ENCODE data around the gene CPN2.
A peak's percentile ranks its signal among the peaks of the same experiment; 100 is the strongest.

The CPN2 gene

DNA sequence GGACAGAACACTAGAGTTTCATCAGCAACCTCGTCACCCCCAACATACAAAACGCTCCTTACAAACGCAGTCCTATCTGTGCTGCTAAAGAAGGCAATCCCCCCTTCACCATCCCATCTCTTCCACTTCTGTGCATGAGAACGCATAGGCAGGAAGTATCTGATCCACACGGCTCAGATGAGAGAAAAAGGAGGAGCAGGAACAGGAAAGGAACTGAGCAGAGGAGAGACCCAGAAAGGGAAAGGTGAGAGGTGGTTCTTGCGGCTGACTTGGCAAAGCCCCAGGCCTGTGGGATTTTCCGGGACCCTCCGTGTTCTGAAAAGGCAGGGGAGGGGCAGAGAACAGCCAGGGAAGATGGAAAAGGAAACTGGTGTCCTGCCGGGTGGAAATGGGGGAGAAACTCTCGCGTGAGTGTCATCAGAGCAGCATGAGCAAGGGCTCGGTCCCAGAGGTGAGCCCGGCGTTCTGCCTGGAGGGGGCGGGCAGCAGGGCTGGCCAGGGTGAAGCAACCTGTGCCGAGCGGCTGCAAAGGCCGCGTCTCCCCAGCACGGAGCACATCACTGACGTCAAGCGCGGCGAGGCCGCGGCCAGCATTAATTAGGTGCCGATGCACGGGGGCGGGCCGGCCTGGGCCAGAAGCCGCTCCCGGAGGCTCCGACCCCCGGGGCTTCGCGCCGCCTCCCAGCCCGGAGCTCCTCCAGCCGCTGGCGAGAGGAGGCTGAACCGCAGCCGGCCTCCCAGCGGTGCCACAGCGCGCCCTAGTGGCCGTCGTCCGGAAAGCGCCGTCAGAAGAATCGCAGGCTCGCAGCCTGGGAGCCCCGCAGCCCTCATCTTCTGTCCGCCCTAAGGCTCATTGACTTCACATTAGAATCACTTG lies 35.8 kb downstream of the CPN2 start:
- DNase-seq (ENCODE audit: low read depth in 3 of 3, low spot score in 1 of 3): peak; percentile 43 to 86 (median 69)

DNA sequence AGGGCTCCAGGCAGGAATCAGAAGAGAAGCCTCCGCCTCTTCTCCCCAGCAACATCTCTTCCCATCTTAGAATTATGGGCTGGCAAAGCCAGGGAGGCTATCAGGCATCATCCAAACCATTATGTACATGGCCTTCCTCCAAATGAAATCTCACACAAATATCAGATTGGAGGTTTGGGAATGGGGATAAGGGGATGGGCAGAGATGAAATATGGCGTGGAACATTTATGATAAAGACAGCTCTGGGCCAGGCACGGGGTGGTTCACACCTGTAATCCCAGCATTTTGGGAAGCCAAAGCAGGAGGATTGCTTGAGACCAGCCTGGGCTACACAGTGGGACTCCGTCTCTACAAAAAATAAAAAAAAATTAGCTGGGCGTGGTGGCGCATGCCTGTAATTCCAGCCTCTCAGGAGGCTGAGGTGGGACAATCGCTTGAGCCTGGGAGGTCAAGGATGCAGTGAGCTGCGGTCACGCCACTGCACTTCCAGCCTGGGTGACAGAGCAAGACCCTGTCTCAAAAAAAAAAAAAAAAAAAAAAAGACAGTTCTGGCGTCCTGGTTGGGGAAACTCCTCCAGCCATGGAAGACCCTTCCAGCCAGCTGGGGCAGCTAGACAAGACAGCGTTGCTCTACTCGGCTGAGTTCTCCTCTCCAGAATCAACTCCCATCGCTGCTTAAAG lies 36.6 kb downstream of the CPN2 start:
- no peak for DNase-seq (ENCODE audit: low read depth in 3 of 3, low spot score in 1 of 3)

DNA sequence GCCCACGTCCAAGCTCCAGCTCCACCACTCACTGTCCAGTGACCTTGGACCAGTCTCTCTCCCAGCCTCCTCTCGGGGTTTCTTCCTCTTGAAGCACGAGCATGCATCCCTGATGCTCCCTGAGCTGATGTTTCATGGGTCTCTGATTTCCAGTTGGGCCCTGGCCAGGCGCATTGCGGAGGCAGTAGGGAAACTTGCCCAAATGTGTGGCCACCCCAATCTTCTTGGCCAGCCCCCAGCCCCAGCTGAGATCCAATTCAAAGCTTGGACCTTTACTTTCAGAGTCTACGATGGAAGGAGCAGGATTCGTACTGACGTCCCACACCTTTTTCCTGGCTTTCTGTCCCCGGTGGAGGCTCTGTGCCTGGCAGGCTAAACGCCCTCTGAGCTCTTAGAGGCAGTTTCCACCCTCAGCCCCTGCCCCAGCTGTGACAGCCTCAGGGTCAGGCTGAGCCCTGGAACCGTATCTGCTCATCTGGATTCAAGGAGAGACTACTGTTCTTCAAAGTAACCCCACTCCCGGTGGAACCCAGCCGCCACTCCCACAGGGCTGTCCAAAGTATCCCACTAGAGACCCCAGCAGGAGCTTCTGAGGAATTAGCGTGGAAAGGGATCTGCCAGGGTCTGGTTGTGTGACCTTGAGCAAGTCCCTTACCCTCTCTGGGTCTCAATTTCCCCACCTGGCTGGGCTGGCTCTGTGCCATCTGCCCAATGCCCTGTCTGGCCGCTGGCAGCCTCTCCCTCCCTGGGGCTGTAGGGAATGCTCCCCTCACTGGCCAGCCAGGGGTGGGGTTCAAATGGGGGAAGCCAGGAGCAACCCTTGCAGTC lies 37.4 kb downstream of the CPN2 start:
- DNase-seq (ENCODE audit: low read depth in 3 of 3, low spot score in 1 of 3): no peak

DNA sequence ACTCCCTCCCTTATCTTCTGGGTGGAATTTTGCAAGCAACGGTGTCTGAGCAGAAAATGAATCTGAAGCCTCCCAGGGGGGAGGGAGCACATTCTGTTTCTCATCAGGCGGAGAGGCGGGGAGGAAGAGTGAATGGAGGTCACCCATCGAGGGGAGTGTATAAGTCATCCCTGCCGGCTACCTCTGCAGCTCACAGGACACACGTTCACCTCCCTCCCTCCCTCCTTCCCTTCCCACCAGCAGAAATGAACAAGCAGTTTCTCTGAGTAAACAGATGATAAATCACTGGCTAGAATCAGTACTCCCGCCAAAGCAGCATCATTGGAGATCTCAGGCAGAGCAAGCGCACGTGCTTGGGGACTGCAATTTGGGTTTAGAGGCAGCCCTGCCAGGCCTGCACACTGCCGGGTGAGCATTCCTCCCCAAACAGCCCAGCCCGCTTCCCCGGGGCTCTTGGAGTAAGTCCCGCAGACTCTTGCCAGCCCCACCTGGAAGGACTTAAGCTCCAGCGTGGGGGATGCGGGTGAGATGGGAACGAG lies 38.3 kb downstream of the CPN2 start:
- DNase-seq (ENCODE audit: low read depth in 3 of 3, low spot score in 1 of 3): no peak

DNA sequence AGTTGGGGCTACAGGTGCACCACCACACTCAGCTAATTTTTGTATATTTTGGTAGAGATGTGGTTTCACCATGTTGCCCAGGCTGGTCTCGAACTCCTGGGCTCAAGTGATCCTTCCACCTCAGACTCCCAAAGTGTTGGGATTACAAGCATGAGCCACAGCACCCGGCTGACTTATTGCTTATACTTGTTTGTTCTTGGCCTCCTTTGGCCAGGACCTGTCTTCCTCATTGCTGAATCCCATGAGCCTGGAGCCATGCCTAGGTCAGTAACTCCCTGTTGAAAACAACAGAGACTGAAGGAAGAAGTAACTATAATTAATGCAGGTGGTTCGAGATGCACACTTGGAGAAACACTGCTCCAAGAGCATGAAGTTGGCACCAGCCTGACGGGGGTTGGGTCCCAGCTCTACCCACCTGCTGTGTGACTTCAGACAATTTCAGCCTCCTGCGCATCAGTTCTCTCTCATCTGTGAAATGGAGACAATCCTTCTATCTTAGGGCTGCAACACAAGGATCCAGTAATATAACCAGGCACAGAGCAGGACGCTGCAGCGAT lies 38.9 kb downstream of the CPN2 start:
- DNase-seq (ENCODE audit: low read depth in 3 of 3, low spot score in 1 of 3): no peak

DNA sequence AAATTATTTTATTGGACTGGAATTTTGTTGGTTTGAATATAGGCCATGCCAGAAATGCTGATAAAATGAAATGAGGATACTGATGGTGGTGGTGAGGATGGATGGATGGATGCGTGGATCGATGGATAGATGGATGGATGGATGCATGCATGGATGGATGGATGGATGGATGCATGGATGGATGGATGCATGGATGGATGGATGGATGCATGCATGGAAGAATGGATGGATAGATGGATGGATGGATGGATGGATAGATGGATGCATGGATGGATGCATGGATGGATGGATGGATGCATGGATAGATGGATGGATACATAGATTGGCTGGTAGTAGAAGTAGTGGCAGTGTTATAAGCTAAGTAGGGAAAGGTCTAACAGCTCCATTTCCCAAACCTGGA lies 40.1 kb downstream of the CPN2 start:
- DNase-seq (ENCODE audit: low read depth in 3 of 3, low spot score in 1 of 3): no peak

DNA sequence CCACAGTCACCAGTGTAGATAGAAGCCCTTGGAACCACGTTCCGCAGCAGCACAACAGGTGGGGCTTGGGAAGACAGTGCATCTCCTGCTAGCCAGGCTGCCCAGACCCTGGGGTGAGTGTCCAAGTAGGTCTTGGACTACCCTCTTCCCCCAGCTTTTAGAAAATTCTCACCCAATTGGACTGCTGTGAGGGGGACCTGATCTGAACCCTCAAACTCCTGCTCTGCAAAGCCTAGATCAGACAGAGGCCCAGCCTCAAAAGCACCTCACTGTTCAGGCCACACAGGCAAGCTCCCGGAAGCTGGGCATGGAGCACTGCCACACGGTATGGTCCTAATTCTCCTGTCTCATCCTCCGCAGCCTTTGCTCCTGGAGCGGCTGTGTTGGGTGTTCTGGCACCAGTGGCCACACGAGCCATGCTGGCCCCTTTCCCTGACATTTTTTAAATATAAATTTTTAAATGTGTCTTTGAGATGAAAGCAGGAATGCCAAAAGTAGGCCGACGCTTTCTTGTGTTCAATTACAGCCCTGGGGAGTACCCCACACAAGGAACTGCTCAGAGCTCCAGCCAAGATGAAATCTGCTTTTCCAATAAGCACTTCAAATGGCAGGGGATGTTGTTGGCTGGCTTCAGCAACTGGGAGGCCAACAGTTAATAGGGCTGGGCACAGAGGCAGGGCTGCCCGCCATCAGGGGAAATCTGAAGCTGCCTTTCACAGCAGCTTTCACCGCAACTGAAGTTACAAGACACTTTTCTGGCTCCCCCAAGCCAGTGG lies 40.9 kb downstream of the CPN2 start:
- DNase-seq (ENCODE audit: low read depth in 3 of 3, low spot score in 1 of 3): no peak

DNA sequence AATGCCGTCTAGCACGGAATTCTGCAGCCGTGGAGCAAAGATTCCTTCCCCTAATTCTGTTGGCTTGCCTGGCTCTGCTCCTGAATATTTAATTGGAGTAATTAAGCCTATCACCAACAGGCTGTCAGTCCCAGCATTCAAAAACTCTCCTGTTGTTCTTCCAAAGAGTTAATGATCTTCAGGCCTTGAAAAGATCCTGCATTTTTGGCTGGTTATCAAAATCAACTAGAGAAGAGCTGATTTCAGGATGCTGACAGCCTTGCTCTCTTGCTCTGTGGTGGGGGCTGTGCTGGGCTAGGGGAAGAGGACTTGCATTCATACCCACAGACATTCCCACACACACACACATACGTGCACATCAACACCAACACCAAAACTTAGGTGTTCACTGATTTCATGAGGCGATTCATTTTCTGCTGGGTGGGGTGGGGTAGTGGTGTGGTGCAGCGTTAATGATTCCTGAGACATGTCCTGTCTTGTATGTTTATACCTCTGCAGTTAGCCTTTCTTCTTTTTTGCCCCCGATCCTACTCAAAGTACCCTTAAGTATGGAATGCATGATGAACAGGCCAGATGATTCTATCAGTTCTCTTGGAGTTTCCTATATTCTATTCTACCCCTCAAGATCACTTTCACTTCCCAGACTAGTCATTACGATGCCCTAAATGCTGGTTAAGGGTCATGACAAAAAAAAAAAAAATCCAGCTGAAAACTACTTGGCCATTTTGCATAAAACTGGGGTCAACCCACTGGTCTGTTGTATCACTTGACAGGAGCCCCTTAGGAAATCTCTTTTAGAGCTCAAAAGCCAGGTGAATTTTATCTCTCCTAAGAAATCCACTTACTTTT lies 42.3 kb downstream of the CPN2 start:
- DNase-seq (ENCODE audit: low read depth in 3 of 3, low spot score in 1 of 3): no peak

DNA sequence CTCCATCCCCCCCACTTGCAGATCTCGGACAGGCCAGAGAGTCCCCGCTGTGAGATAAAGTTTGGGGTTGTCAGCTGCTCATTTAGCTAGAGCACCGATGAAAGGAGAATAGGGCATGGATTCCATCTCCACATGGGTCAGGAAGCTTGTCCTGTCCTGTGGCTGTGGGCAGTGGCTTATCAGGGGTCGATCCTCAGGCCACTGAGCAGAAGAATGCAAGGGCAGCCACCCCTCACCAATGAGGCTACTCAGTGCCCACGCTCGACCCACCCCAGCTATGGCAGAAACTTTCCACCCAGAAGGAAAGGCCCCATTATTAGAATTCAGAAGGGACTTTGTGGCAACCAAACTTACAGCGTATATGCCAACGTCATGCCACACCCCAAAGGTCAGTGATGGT lies 43.3 kb downstream of the CPN2 start:
- no peak for DNase-seq (ENCODE audit: low read depth in 3 of 3, low spot score in 1 of 3)

DNA sequence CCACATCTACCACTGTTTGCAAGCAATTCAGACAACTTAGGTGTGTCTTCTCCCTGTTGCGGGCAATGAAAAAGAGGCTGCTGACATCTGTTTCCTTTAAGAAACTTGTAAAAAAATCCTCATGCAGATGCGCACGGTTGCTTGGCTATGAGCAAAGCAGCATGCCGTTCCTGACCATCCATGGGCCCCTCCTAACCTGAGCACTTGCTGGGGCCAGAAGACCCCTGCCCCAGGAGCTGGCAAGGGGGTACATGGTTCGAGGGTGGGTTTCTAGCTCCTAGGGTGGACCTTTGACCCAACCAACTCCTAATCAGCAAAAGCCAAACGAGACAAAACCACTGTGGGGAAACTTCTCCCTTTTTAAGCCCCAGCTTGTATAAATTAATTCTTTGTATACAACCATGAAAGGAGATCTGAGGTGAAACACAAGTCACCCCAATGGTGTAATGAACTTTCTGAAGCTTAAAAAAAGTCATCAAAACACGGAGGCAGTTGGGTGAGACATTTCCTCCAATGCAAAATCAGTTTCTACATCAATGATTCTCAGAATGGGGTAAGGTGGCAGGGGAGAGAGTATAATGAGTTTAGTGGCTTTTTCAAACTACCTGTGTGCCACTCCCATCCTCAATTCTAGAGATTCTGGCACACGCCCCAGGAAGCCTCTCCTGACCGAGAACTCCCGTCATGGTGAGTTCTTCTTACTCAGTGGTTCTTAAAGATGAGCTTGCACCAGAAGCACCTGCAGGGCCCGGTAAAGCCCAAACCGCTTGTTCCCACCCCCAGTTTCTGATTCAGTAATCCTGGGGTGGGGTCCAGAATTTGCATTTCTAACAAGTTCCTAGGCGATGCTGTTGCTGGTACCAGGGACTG lies 44.1 kb downstream of the CPN2 start:
- DNase-seq (ENCODE audit: low read depth in 3 of 3, low spot score in 1 of 3): no peak

DNA sequence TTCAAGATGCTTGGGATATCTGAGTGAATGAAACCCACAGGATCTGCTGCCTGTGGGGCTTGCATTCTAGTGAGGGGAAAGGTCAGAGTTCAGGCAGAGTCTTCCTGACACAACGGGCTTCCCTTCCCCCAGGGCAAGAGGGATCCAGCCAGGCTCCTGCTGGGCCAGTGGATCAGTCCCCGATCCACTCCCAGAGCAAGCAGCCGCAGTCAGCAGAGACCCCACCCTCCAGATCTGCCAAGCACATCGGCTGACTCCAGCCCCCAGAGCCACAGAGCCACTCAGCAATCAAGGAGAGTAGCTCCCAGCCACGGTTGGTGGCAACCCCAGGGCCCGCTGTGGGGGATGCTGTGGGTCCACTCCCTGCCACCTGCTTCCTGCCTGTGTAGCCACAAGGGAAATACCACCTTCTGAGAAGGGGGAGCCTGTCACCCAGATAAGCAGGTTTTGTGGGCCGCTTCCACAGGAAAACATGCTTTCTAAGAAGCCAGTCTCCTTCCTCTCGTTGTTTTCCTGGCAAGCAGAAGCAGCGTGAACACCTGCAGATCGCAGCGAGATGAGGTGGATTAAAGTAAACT lies 44.9 kb downstream of the CPN2 start:
- peak in 1 of 3 donors; percentile 7 for DNase-seq (ENCODE audit: low read depth in 3 of 3, low spot score in 1 of 3)

DNA sequence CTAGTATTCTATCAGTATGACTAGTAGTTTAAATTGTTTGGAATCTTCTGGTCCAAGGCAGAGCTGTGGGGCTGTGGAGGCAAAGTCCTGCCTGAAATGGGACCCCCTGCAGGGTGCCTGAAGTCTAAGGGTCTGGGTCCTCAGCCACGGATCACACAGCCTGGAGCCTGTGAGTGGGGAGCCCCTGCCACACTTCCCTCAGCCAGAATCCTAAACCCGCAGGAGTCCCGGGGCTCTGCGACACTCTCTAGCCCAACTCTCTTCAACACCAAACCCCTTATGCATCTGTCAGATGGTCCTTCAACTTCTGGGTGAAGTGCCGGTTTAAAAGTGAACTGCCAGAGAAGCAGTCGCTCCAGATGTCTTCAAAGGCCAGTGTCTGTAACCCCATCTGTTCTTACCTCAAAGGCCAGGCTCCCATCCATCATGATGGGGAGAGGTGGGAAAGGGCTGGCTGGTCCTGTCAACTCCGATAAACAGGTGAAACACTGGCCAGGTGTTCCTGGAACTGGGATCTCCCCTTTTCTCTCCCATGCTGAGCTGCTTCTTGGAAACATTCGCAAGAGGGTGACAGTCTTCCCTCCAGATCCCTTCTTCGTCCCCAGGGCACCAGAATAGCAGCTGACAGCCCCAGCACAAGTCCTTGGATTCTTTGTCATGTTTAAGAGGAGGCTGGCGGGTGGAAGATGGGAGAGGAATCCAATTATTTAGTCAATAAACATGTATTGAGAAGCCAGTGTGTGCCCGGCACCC lies 45.6 kb downstream of the CPN2 start:
- no peak for DNase-seq (ENCODE audit: low read depth in 3 of 3, low spot score in 1 of 3)

DNA sequence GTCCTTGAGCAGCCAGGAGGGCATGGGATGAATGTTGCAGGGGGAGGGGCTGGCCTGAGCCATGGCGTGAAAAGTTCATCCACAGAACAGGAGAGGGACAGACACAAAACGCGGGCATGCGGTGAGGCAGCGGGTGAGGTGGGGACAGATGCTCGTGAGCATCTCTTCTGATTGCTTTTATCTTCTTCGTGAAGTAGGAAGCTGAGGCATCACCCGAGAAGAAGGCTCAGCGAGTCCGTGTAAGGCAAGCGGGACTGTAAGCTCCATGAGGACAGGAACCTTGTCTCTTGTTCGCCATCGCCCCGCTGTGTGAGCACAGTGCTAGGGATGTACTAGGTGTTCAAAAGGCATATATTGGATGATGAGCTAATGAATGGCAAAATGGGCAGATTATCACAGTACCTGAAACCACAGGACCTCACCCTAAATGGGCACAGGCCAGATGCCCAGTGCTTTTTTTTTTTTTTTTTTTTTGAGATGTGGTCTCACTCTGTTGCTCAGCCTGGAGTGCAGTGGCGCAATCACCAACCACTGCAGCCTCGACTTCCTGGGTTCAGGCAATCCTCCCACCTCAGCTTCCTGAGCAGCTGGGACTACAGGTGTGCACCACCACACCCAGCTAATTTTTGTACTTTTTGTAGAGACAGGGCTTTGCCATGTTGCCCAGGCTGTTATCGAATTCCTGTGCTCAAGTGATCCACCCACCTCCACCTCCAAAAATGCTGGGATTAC lies 46.8 kb downstream of the CPN2 start:
- no peak for DNase-seq (ENCODE audit: low read depth in 3 of 3, low spot score in 1 of 3)

DNA sequence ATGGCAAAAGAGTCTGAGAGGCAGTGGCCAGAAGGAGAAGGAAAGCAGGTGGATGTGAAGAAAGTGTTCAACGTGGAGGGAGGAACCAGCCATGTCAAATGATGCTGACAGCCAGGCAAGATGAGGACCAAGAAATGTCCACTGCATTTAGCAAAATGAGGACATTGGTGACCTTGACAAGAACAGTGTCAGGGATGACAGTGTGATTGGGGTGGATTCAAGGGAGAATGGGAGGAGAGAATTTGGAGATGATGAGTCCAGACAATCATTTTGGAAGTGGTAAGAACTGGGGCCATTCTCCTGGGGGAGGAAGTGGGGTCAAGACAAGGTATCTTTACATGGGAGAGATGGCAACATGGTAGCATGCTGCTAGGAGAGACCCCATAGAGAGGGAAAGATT lies 47.4 kb downstream of the CPN2 start:
- DNase-seq (ENCODE audit: low read depth in 3 of 3, low spot score in 1 of 3): no peak

DNA sequence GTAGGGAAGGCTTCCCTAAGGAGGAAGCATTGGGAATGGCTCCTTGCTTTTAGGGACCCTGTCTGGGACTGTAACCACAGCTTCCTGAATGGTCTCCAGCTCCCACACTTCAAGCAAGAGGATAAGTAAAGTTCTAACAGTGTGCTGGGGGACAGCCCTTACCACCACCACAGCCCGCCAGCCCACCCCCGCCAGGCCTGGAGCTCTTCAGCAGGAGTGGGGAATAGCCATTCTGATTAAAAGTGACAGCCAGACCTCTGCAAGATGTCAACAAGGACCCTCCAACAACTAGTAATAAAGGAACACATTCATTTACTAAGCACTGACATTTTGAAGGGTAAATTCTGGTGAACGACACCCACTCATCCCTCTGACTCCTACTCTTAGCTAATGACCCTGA lies 49.4 kb downstream of the CPN2 start:
- no peak for DNase-seq (ENCODE audit: low read depth in 3 of 3, low spot score in 1 of 3)

DNA sequence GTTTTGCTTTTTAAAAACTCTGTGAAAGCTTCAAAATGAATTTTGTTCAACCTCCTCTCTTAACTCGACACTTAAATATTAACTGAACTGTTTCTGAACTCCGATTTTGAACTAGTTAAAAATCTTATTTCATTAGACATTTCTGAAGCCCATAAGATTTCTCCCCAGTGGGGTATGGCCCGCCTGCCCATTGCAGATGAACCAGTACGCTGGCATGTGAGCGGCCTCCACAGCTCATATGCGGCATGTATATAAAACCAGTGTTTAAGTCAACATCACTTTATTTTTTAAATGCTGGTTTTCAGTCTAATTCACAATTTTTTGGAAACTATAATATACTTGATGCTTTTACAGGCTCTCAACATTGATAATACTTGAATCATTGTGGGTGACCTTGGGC lies 50.2 kb downstream of the CPN2 start:
- no peak for DNase-seq (ENCODE audit: low read depth in 3 of 3, low spot score in 1 of 3)

DNA sequence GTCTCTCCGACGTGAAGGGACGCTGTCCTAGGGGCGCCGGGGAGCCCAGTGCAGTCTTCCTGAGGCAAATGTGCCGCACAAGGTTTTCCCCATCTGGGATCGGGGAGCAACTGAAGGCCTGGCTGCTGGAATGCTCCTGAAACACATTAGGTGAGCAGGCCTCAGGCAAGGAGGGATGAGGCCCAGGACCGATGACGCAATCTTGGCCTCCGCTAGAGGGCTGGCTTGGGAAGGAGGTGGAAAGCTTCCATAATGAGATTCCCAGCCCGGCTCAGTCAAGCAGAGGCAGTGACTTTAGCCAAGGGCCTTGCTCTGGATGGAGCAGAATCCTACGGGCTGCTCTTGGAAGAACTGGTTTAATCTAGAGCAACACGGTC lies 50.8 kb downstream of the CPN2 start:
- no peak for DNase-seq (ENCODE audit: low read depth in 3 of 3, low spot score in 1 of 3)
